Superior temporal gyrus (tissue), 1 donor: ENCODE results near the gene VANGL2.

Experiments
- DNase-seq: peaks from one replicate; pipeline ENCODE4 v3.0.0-alpha.2; 2016; ENCODE audit errors: extremely low spot score

The VANGL2 gene

GRCh38 chr1:160400223-160400645 is at the start of gene VANGL2:
TSS of gene VANGL2 (plus strand) at chr1:160400564. CDS start at chr1:160415838, 15,274 bp downstream.
- DNase-seq, result peak; percentile 76

- no peak for DNase-seq
These were observed 48.7 kb upstream of the VANGL2 start for GRCh38 chr1:160351629-160352028.

- DNase-seq, result no peak
These were observed 47.8 kb upstream of the VANGL2 start for GRCh38 chr1:160352555-160352954.

GRCh38 chr1:160353223-160353622 is 47.1 kb upstream of the VANGL2 start:
- no peak for DNase-seq

- no peak for DNase-seq
These were observed 45.9 kb upstream of the VANGL2 start for GRCh38 chr1:160354388-160354985.

- no peak for DNase-seq
These were observed 42.9 kb upstream of the VANGL2 start for GRCh38 chr1:160357286-160358002.

GRCh38 chr1:160358073-160358472 is 42.3 kb upstream of the VANGL2 start:
- no peak for DNase-seq

GRCh38 chr1:160359559-160360226 is 40.7 kb upstream of the VANGL2 start:
- DNase-seq, result no peak

- no peak for DNase-seq
These were observed 40.1 kb upstream of the VANGL2 start for GRCh38 chr1:160360227-160360695.

- no peak for DNase-seq
These were observed 39.2 kb upstream of the VANGL2 start for GRCh38 chr1:160361199-160361598.

- no peak for DNase-seq
These were observed 38.6 kb upstream of the VANGL2 start for GRCh38 chr1:160361814-160362167.

GRCh38 chr1:160362168-160362957 is 38.0 kb upstream of the VANGL2 start:
- no peak for DNase-seq

GRCh38 chr1:160363010-160363409 is 37.4 kb upstream of the VANGL2 start:
- no peak for DNase-seq

GRCh38 chr1:160363951-160364735 is 36.2 kb upstream of the VANGL2 start:
- no peak for DNase-seq

GRCh38 chr1:160365325-160365724 is 35.0 kb upstream of the VANGL2 start:
- DNase-seq, result no peak

GRCh38 chr1:160366731-160367515 is 33.4 kb upstream of the VANGL2 start, which contains the start of gene NHLH1:
TSS of gene NHLH1 (plus strand) at chr1:160367071. CDS start at chr1:160370732, 3,661 bp downstream.
- DNase-seq, result no peak

GRCh38 chr1:160367516-160367900 is 32.9 kb upstream of the VANGL2 start:
- no peak for DNase-seq

GRCh38 chr1:160367934-160368923 is 32.1 kb upstream of the VANGL2 start:
- no peak for DNase-seq

GRCh38 chr1:160369087-160369486 is 31.3 kb upstream of the VANGL2 start:
- DNase-seq, result no peak
